HEK293 (cell line): Measurements from ENCODE around the gene ATP4A.
A peak's percentile ranks its signal among the peaks of the same experiment; 100 is the strongest.
"Not testable (repeated sequence)": the region's sequence is repeated elsewhere in the genome, so short reads cannot be mapped to it uniquely, and the experiment has no call there.

Source experiments
- CTCF ChIA-PET: fragments of 350-600 bp; formaldehyde crosslinking; extraction: SDS; loops from one replicate; lab custom pipeline; 2021; ENCODE audit warnings: antibody characterized with exemption; lab: Yijun Ruan, JAX
- POLR2A ChIA-PET: fragments of 300-600 bp; formaldehyde crosslinking; extraction: SDS; loops from one replicate; lab custom pipeline; 2020; ENCODE audit warnings: antibody characterized with exemption, inconsistent platforms; lab: Yijun Ruan, JAX
- H3K27ac ChIP-seq: fragments of 200-500 bp; sonication (Bioruptor generic); 2 replicates; pipeline ENCODE4 v1.5.1; 2014; ENCODE audit warnings: low read depth, low read length, control low read depth, inconsistent platforms; ENCODE audit errors: extremely low read depth
- H3K36me3 ChIP-seq, 2 experiments: fragments of 200-500 bp in 1 of 2; sonication (Bioruptor generic) in 1 of 2; 1 replicate in 1 of 2; 2 replicates in 1 of 2; pipeline ENCODE4 v1.5.1; 2014 to 2017; ENCODE audit warnings: inconsistent platforms in 2 of 2, low read length in 2 of 2; ENCODE audit not compliant: control insufficient read depth in 2 of 2, insufficient read depth in 1 of 2
- H3K4me1 ChIP-seq: fragments of 200-500 bp; sonication (Bioruptor generic); 2 replicates; pipeline ENCODE4 v1.5.1; 2014; ENCODE audit warnings: mild to moderate bottlenecking, low read length, inconsistent platforms; ENCODE audit not compliant: control insufficient read depth, insufficient read depth
- H3K4me3 ChIP-seq: 2 replicates; pipeline ENCODE4 v1.5.1; 2011; ENCODE audit warnings: low read depth, mild to moderate bottlenecking, control low read depth, low read length, moderate library complexity
- H3K9me3 ChIP-seq: fragments of 200-500 bp; sonication (Bioruptor generic); 2 replicates; pipeline ENCODE4 v1.5.1; 2014; ENCODE audit warnings: low read depth, low read length, inconsistent platforms; ENCODE audit not compliant: control insufficient read depth, insufficient read depth
- MZF1 ChIP-seq: fragments of 450-650 bp; formaldehyde crosslinking; IDR thresholded peaks from 2 replicates; pipeline ENCODE4 v1.5.1; 2017; ENCODE audit warnings: missing biosample characterization, missing genetic modification characterization, borderline replicate concordance
- SETDB1 ChIP-seq: IDR thresholded peaks from one replicate; pipeline ENCODE4 v1.6.1; 2017; ENCODE audit warnings: mild to moderate bottlenecking, low read length, moderate library complexity, mixed read lengths; ENCODE audit not compliant: insufficient read length
- SP3 ChIP-seq: fragments of 450-650 bp; formaldehyde crosslinking; IDR thresholded peaks from 2 replicates; pipeline ENCODE4 v1.5.1; 2016; ENCODE audit warnings: missing biosample characterization, missing genetic modification characterization
- ZNF48 ChIP-seq: fragments of 450-650 bp; formaldehyde crosslinking; IDR thresholded peaks from 2 replicates; pipeline ENCODE4 v1.5.1; 2016; ENCODE audit warnings: missing biosample characterization, missing genetic modification characterization
- ZNF610 ChIP-seq: fragments of 450-650 bp; formaldehyde crosslinking; IDR thresholded peaks from 2 replicates; pipeline ENCODE4 v1.5.1; 2016; ENCODE audit warnings: missing biosample characterization, missing genetic modification characterization, borderline replicate concordance
- ZNF654 ChIP-seq: fragments of 450-650 bp; formaldehyde crosslinking; IDR thresholded peaks from 2 replicates; pipeline ENCODE4 v1.5.1; 2016; ENCODE audit warnings: low read depth, missing biosample characterization, missing genetic modification characterization
- TF ChIP-seq, protein P1 (sequence below): fragments of 450-650 bp; formaldehyde crosslinking; IDR thresholded peaks from 2 replicates; pipeline ENCODE4 v1.5.1; 2016; ENCODE audit warnings: missing biosample characterization, missing genetic modification characterization
- TF ChIP-seq, protein P2 (sequence below): fragments of 450-650 bp; formaldehyde crosslinking; IDR thresholded peaks from 2 replicates; pipeline ENCODE4 v1.5.1; 2016; ENCODE audit warnings: missing biosample characterization, missing genetic modification characterization
- TF ChIP-seq, protein P3 (sequence below): fragments of 450-650 bp; formaldehyde crosslinking; IDR thresholded peaks from 2 replicates; pipeline ENCODE4 v1.5.1; 2016; ENCODE audit warnings: missing biosample characterization, missing genetic modification characterization
- TF ChIP-seq, protein P4 (sequence below): fragments of 450-650 bp; formaldehyde crosslinking; IDR thresholded peaks from 2 replicates; pipeline ENCODE4 v1.5.1; 2016; ENCODE audit warnings: missing biosample characterization, missing genetic modification characterization

The ATP4A gene

DNA sequence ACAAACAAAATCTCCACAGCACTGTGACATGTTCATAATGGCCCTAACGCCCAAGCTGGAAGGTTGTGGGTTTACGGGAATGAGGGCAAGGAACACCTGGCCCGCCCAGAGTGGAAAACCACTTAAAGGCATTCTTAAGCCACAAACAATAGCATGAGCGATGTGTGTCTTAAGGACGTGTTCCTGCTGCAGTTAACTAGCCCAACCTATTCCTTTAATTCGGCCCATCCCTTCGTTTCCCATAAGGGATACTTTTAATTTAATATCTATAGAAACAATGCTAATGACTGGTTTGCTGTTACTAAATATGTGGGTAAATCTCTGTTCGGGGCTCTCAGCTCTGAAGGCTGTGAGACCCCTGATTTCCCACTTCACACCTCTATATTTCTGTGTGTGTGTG lies 43.7 kb upstream of the ATP4A start:
- not testable (repeated sequence) for H3K4me3 ChIP-seq
- POLR2A ChIA-PET = interaction anchor here (0.9 kb wide), 1 partner anchor 31 kb away, joined by 3 read pairs; no protein-coding TSS in a partner anchor
- TF ChIP-seq, protein P1, sequence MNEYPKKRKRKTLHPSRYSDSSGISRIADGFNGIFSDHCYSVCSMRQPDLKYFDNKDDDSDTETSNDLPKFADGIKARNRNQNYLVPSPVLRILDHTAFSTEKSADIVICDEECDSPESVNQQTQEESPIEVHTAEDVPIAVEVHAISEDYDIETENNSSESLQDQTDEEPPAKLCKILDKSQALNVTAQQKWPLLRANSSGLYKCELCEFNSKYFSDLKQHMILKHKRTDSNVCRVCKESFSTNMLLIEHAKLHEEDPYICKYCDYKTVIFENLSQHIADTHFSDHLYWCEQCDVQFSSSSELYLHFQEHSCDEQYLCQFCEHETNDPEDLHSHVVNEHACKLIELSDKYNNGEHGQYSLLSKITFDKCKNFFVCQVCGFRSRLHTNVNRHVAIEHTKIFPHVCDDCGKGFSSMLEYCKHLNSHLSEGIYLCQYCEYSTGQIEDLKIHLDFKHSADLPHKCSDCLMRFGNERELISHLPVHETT = 0 out of 2 replicates have a peak, but pooled peaks have one; percentile 25
- TF ChIP-seq ZNF610 (tag by site-specific recombination) (0 out of 2 replicates have a peak, but pooled peaks have one; percentile 39), SP3 (tag by site-specific recombination) (0 out of 2 replicates have a peak, but pooled peaks have one; percentile 30), SETDB1 (peak; percentile 68)
- TF ChIP-seq, protein P2, sequence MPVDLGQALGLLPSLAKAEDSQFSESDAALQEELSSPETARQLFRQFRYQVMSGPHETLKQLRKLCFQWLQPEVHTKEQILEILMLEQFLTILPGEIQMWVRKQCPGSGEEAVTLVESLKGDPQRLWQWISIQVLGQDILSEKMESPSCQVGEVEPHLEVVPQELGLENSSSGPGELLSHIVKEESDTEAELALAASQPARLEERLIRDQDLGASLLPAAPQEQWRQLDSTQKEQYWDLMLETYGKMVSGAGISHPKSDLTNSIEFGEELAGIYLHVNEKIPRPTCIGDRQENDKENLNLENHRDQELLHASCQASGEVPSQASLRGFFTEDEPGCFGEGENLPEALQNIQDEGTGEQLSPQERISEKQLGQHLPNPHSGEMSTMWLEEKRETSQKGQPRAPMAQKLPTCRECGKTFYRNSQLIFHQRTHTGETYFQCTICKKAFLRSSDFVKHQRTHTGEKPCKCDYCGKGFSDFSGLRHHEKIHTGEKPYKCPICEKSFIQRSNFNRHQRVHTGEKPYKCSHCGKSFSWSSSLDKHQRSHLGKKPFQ (tag by site-specific recombination) = peak; percentile 72
- TF ChIP-seq, protein P3, sequence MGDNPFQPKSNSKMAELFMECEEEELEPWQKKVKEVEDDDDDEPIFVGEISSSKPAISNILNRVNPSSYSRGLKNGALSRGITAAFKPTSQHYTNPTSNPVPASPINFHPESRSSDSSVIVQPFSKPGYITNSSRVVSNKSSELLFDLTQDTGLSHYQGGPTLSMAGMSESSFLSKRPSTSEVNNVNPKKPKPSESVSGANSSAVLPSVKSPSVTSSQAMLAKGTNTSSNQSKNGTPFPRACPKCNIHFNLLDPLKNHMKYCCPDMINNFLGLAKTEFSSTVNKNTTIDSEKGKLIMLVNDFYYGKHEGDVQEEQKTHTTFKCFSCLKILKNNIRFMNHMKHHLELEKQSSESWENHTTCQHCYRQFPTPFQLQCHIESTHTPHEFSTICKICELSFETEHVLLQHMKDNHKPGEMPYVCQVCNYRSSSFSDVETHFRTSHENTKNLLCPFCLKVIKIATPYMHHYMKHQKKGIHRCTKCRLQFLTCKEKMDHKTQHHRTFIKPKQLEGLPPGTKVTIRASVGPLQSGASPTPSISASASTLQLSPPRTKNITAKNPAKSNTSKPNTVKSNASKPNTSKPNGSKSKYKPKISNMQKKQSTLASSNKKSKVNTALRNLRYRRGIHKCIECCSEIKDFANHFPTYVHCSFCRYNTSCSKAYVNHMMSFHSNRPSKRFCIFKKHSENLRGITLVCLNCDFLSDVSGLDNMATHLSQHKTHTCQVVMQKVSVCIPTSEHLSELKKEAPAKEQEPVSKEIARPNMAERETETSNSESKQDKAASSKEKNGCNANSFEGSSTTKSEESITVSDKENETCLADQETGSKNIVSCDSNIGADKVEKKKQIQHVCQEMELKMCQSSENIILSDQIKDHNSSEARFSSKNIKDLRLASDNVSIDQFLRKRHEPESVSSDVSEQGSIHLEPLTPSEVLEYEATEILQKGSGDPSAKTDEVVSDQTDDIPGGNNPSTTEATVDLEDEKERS (tag by site-specific recombination) = 0 out of 2 replicates have a peak, but pooled peaks have one; percentile 42
- TF ChIP-seq, all 188 proteins: peak for 6; not testable (repeated sequence) for 182
- H3K27ac ChIP-seq, H3K4me1 ChIP-seq, H3K36me3 ChIP-seq, H3K9me3 ChIP-seq: not testable (repeated sequence)
- CTCF ChIA-PET = interaction anchor here (0.6 to 2.8 kb wide), 10 partner anchors 11 to 337 kb away, joined by 3 to 26 read pairs (median 4); no protein-coding TSS in a partner anchor

DNA sequence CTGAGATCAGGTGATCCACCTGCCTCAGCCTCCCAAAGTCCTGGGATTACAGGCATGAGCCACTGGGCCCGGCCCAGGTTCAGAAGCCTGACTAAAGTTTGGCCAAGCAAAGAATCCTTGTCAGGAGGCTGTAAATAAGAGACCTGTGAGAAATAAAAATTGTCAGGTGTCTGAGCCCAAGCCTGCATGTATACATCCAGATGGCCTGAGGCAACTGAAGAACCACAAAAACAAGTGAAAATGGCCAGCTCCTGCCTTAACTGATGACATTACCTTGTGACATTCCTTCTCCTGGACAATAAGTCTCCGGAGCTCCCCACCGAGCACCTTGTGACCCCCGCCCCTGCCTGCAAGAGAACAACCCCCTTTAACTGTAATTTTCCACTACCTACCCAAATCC lies 41.0 kb upstream of the ATP4A start:
- H3K36me3 ChIP-seq, H3K9me3 ChIP-seq, H3K4me1 ChIP-seq, H3K27ac ChIP-seq, H3K4me3 ChIP-seq: not testable (repeated sequence)
- POLR2A ChIA-PET = interaction anchor here (1.3 kb wide), 1 partner anchor 8 kb away, joined by 10 read pairs; the partner anchor contains the start of gene HAUS5
- CTCF ChIA-PET = interaction anchor here (1.3 to 2.8 kb wide), 2 partner anchors 13 to 94 kb away, joined by 4 to 26 read pairs; no protein-coding TSS in a partner anchor

DNA sequence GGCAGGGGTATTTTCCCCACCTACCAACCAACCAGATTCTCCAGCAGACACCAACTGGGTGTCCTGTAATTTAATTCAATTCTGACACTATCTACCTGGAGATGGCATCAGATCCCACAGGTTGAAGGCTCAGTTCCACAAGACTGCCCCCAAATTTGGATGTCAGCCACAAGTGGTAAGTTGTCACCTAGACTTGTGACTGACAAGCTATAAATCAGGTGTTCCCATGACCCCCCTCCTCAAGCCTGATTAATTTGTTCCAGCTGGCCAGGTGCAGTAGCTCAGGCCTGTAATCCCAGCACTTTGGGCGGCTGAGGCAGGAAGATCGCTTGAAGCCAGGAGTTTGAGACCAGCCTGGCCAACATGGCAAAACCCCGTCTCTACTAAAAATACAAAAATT lies 38.5 kb upstream of the ATP4A start:
- Histone ChIP-seq H3K4me1 (no peaks in the 10 kb centered on the region), H3K27ac (no peak overlapping the region), H3K4me3 (no peak overlapping the region), H3K36me3 (no peaks in the 10 kb centered on the region; a peak in 1 of 3 replicates), H3K9me3 (no peaks in the 10 kb centered on the region)
- CTCF ChIA-PET = interaction anchor here (0.6 to 2.2 kb wide), 8 partner anchors 10 to 248 kb away, joined by 3 to 19 read pairs (median 4); partner anchors contain the start of gene PMIS2
- TF ChIP-seq ZNF654 (tag by site-specific recombination) (no peak), ZNF48 (no peak), MZF1 (tag by site-specific recombination) (no peak)
- TF ChIP-seq, protein P4, sequence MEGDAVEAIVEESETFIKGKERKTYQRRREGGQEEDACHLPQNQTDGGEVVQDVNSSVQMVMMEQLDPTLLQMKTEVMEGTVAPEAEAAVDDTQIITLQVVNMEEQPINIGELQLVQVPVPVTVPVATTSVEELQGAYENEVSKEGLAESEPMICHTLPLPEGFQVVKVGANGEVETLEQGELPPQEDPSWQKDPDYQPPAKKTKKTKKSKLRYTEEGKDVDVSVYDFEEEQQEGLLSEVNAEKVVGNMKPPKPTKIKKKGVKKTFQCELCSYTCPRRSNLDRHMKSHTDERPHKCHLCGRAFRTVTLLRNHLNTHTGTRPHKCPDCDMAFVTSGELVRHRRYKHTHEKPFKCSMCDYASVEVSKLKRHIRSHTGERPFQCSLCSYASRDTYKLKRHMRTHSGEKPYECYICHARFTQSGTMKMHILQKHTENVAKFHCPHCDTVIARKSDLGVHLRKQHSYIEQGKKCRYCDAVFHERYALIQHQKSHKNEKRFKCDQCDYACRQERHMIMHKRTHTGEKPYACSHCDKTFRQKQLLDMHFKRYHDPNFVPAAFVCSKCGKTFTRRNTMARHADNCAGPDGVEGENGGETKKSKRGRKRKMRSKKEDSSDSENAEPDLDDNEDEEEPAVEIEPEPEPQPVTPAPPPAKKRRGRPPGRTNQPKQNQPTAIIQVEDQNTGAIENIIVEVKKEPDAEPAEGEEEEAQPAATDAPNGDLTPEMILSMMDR = 0 out of 2 replicates have a peak, but pooled peaks have one; percentile 13
- POLR2A ChIA-PET = interaction anchor here (0.6 to 0.7 kb wide), 2 partner anchors 10 to 271 kb away, joined by 3 to 4 read pairs; no protein-coding TSS in a partner anchor
